WTC11 (cell line): ENCODE measurements around the gene POLR3F.

Experiments used
- ATF2 ChIP-seq: sonication (generic); formaldehyde crosslinking; IDR thresholded peaks from 2 replicates; pipeline ENCODE4 v1.8.1; 2022; ENCODE audit warnings: low read depth, missing genetic modification reagents, borderline replicate concordance
- CTCF ChIP-seq: fragments of 200-600 bp; IDR thresholded peaks from 2 replicates; pipeline ENCODE4 v1.8.0; 2022; ENCODE audit warnings: antibody characterized with exemption
- FOXP4 ChIP-seq: sonication (generic); formaldehyde crosslinking; IDR thresholded peaks from 2 replicates; pipeline ENCODE4 v1.8.0; 2022; ENCODE audit warnings: mild to moderate bottlenecking, missing genetic modification reagents
- HMGXB4 ChIP-seq: sonication (generic); formaldehyde crosslinking; IDR thresholded peaks from 2 replicates; pipeline ENCODE4 v1.8.1; 2023; ENCODE audit warnings: mild to moderate bottlenecking, moderate library complexity, missing genetic modification reagents
- MAX ChIP-seq: sonication (generic); formaldehyde crosslinking; IDR thresholded peaks from 2 replicates; pipeline ENCODE4 v1.8.0; 2022; ENCODE audit warnings: mild to moderate bottlenecking, missing genetic modification reagents
- NFYB ChIP-seq: sonication (generic); formaldehyde crosslinking; conservative IDR thresholded peaks from 2 replicates; pipeline ENCODE4 v1.8.0; 2022; ENCODE audit warnings: low read depth, missing genetic modification reagents
- SP1 ChIP-seq: sonication (generic); formaldehyde crosslinking; conservative IDR thresholded peaks from 2 replicates; pipeline ENCODE4 v1.8.1; 2022; ENCODE audit warnings: missing genetic modification reagents
- ZNF671 ChIP-seq: fragments of 250-450 bp; sonication (Bioruptor Pico); IDR thresholded peaks from 2 replicates; pipeline ENCODE4 v1.8.0; 2021; ENCODE audit warnings: mild to moderate bottlenecking

GRCh38 chr20:18533978-18534644 is 66.9 kb downstream of the POLR3F start:
- TF ChIP-seq NFYB (CRISPR knock-in tag) (no peak), FOXP4 (no peak), HMGXB4 (CRISPR knock-in tag) (no peak), CTCF (no peak), SP1 (no peak), ATF2 (CRISPR knock-in tag) (no peak), ZNF671 (CRISPR knock-in tag) (no peak), MAX (CRISPR knock-in tag) (no peak)
